ENCODE results near the gene ASPG. TPM values are rescaled to one million over a fixed set of nuclear protein-coding genes. Genes with fewer than 3 reads are reported as not detected.
A peak's percentile ranks its signal among the peaks of the same experiment; 100 is the strongest.

Gene ASPG
- total and polyA plus RNA-seq, 5 experiments from 2014 or later = not detected

DNA sequence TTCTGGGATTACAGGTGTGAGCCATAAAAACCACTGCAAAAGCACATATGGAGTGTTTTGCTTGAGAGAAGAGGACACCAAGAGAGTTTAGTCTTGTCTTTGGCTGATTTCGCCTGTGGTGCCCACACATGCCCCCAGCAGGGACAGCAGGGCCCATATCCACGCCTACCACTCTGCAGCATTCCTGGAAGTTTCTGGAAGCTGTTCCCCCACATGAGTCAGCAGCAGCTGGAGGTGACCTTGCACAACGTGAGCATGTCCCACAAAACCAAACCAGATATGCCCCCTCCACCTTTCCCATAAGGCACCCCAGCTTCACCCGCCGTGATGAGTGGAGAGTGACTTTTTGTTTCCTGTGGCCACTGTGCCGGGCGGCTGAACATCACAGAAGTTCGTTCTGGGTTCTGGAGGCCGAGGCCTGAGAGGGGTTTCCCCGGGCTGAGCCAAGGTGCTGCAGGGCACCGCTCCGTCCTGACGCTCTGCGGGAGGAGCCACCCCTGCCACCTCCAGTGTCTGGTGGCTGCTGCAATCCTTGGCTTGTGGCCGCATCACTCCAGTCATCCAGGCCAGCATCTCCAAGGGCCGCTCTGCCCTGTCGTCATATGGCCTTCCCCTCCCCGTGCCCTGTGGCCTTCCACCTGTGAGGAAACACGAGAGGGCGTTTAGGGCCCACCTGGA lies 4.7 kb downstream of the ASPG start:
- Mint-ChIP-seq H3K4me1 (peaks cover 3 to 7% (median 5%) of the 10 kb centered on the region in 4 donors), H3K27me3 (peaks cover 0 to 20% (median 6%) of the 10 kb centered on the region in 5 donors), H3K9me3 (no peaks in the 10 kb centered on the region), H3K36me3 (no peaks in the 10 kb centered on the region), H3K4me3 (no peak overlapping the region), H3K27ac (no peak overlapping the region)
- POLR2A ChIA-PET = no interaction called here
- DNase-seq = peak in 2 of 10 donors; percentile 2 to 45
- no peak for ATAC-seq

DNA sequence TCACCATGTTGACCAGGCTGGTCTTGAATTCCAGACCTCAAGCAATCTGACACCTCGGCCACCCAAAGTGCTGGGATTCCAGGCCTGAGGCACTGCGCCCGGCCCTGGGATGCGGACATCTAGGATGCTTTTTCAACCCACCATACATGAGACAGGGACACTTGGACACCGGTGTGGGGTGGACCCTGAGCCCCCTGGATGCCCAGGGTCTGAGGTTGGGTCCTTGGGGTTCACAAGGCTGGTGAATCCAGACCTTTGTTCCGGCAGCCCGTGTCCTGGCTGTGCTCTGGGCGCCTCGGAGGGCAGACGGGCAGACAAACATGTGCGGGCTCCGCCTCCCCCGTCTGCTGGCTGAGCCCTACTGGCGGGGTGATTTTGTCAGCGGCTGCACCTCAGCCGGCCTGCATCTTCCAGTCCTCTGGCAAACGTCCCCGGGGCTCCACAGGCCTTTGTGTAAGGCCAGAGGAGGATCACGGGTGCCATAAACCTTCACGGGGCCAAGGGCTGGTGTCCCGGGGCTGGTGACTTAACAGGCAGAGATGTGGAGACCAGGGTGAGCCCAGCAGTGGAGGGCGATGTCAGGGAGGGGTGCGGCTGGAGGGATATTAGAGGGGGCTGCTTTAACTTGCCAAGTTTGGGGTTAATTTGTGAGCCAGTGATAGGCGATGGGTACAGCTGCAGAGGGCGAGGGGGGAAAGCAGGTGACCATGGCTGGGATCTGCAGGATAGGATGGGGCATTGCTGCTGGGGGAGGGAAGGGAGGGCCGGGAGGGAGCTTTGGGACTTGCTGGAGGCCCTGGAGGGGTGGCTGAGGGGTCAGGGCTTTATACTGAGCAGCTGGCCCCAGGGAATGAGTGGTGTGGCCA lies 5.8 kb downstream of the ASPG start:
- Mint-ChIP-seq H3K4me3 (no peak overlapping the region), H3K9me3 (no peaks in the 10 kb centered on the region), H3K36me3 (no peaks in the 10 kb centered on the region), H3K27ac (peak overlapping the region in 2 of 10 donors; percentile 43 to 63), H3K4me1 (peaks cover 3 to 7% (median 5%) of the 10 kb centered on the region in 4 donors), H3K27me3 (peaks cover 0 to 21% (median 6%) of the 10 kb centered on the region in 5 donors)
- ATAC-seq = no peak
- POLR2A ChIA-PET = no interaction called here
- DNase-seq = peak in 2 of 10 donors; percentile 2 to 60

DNA sequence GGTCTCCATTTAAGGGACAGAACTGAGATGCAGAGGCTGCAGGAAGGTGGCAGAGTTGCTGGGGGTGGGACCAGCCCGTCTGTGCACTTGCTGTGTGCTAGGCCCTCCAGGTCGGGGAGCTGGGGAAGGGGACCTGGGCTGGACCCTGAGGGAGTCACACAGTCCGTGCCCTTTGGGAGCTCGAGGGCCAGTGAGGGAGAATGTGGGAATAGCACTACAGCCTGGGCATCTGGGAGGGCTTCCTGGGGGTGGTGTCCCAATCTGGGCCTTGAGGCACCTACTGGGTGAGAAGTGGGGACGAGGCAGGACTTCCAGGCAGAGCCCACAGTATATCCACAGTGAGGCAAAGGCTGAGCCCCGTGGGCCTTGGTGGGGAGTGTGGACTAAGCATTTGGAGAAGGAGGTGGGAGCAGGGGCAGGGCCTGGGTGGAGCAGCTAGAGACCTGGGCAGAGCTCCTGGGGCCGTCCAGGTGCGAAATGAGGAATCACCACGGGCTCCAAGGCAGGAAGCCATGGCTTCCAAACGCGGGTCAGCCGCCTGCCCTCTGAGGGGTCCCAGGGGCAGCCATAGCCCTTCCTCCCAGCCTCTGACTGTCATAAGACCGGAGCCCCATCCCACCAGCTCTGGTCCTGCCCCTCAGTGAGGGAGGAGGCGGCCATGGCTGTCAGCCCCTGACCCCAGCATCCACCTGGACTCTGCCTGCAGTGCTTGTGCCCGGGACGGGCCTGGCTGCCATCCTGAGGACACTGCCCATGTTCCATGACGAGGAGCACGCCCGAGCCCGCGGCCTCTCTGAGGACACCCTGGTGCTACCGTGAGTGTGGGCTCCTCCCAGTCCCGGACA lies 6.6 kb downstream of the ASPG start:
- Mint-ChIP-seq H3K27ac (no peak overlapping the region), H3K4me3 (no peak overlapping the region), H3K9me3 (no peaks in the 10 kb centered on the region), H3K4me1 (peaks cover 3 to 7% (median 4%) of the 10 kb centered on the region in 4 donors), H3K36me3 (no peaks in the 10 kb centered on the region), H3K27me3 (peaks cover 0 to 12% (median 2%) of the 10 kb centered on the region in 5 donors)
- POLR2A ChIA-PET = no interaction called here
- ATAC-seq = no peak
- DNase-seq = peak in 2 of 10 donors; percentile 2 to 56

DNA sequence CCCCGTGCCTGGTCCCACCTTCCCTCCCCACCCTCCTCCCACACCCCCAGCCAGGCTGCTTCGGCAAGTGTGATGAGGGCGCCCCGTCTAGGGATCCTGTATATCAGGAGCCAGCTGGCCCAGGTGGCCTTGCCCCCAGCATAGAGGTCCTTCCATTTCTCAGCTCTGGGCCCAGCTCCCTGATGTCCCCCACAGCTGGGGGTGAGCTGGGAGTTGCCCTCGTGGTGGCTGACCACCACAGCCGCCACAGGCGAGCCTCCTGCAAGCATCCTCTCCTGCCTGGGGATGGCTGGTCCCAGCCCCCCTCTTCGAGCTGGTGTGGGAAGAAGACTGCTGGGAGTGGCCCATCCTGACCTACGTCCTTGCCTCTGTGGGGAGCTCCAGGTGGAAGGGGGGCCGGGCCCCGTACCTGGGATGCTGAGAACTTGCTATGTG lies 7.4 kb downstream of the ASPG start:
- Mint-ChIP-seq H3K4me1 (peaks cover 3 to 7% (median 4%) of the 10 kb centered on the region in 4 donors), H3K4me3 (no peak overlapping the region), H3K27ac (no peak overlapping the region), H3K9me3 (no peaks in the 10 kb centered on the region), H3K27me3 (peaks cover 0 to 6% (median 0%) of the 10 kb centered on the region in 5 donors), H3K36me3 (no peaks in the 10 kb centered on the region)
- ATAC-seq (no peak), DNase-seq (peak in 1 of 10 donors; percentile 30)
- POLR2A ChIA-PET = no interaction called here

DNA sequence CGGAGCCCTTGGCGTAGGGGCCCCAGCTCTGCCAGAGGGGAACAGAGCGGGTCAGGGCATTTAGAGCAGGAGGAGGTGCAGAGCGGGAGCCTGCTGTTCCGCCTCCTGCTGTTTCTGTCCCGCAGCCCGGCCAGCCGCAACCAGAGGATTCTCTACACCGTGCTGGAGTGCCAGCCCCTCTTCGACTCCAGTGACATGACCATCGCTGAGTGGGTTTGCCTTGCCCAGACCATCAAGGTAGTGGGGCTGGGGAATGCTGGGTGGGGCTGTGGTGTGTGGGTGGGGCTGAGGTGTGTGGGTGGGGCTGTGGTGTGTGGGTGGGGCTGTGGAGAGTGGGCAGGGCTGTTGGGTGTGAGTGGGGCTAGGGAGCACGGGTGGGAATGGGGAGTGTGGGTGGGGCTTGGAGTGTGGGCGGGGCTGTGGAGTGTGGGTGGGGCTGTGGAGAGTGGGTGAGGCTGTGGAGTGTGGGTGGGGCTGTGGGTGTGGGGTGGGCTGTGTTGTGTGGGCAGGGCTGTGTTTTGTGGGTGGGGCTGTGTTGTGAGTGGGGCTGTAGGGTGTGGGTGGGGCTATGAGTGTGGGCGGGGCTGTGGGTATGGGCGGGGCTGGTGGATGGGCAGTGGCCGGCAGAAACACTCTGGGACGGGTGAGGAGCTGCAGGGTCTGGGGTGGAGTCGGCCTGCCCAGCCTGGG lies 8.0 kb downstream of the ASPG start:
- DNase-seq (peak in 4 of 10 donors; percentile 2 to 54 (median 13)), ATAC-seq (peak; percentile 28 to 47)
- H3K4me1 Mint-ChIP-seq = peaks cover 3 to 7% (median 4%) of the 10 kb centered on the region in 4 donors
- no peaks in the 10 kb centered on the region for H3K9me3 Mint-ChIP-seq
- POLR2A ChIA-PET = no interaction called here
- H3K27me3 Mint-ChIP-seq = peaks cover 0 to 6% (median 0%) of the 10 kb centered on the region in 5 donors
- H3K27ac Mint-ChIP-seq = no peak overlapping the region
- no peak overlapping the region for H3K4me3 Mint-ChIP-seq
- H3K36me3 Mint-ChIP-seq = no peaks in the 10 kb centered on the region

DNA sequence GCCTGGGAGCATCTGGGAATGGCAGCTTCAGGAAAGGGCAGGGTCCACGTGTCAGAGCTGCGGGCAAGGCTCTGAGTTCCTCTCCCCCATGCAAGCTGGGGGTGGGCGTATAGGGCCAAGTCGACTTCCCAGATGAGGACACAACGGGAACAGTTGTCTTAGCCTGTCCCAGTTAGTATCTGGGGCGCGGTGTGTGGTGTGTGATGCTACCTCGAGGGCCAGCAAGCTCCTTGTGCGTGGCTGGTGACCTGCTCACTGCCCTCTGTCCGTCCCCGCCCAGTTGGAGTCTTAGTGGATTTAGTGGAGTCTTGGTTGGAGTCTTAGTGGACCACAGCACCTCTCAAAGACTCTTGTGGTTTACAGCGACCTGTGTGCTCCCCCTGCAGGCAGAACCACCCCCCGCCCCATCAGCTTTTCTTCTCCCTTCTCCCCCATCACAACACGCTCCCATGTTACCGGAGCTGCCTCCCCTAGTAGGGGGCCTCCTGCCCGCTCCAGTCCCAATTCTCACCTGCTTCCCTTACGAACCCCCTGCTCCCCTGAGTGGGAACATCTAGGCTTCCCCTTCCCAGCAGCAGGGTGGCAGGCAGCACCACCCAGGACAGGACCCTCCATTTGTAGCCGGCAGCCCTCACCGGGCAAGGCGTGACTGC lies 8.7 kb downstream of the ASPG start:
- peaks cover 0 to 6% (median 0%) of the 10 kb centered on the region in 5 donors for H3K27me3 Mint-ChIP-seq
- no peaks in the 10 kb centered on the region for H3K36me3 Mint-ChIP-seq
- POLR2A ChIA-PET = no interaction called here
- peaks cover 3 to 7% (median 4%) of the 10 kb centered on the region in 4 donors for H3K4me1 Mint-ChIP-seq
- H3K9me3 Mint-ChIP-seq = no peaks in the 10 kb centered on the region
- ATAC-seq (no peak), DNase-seq (peak in 2 of 10 donors; percentile 2 to 30)
- H3K4me3 Mint-ChIP-seq = peak overlapping the region in 1 of 10 donors; percentile 43
- peak overlapping the region in 2 of 10 donors; percentile 70 to 92 for H3K27ac Mint-ChIP-seq

DNA sequence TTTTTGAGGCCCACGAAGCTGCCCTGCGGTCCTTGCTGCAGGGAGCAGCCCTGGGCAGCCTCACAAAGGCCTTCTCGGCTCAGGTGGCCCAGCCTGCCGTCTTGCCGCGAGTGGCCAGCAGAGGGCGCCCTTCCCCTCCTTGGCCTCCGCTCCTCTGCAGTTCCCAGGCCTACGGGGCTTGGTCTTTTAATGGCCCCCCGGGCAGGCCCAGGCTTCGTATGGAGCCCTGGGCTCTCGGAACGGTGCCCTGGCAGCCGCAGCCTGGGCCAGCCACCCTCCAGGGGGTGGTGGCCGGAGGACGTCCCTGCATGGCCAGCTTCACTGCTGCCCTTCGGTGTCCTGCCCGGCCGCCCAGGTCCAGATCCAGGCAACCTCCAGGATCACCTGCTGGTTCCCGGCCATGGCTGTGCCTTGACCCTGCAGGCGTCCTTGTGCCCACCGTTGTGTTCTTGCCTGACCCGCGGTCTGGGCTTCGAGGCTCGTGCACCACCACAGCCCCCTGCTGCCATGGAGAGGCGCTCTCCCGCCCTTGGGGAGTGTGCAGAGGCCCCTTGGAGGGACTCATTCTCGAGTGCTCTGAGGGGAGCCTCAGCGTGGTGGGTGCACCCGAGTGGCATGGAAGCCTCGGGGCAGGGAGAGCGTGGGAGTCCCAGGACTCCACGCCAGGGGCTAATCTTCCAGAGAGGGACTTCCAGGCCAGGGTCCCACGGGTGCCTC lies 9.4 kb downstream of the ASPG start:
- Mint-ChIP-seq H3K36me3 (no peaks in the 10 kb centered on the region), H3K4me1 (peaks cover 3 to 7% (median 4%) of the 10 kb centered on the region in 4 donors), H3K9me3 (no peaks in the 10 kb centered on the region), H3K27me3 (peaks cover 0 to 6% (median 0%) of the 10 kb centered on the region in 5 donors), H3K27ac (peak overlapping the region in 2 of 10 donors; percentile 70 to 92), H3K4me3 (peak overlapping the region in 1 of 10 donors; percentile 43)
- peak; percentile 83 to 84 for ATAC-seq
- POLR2A ChIA-PET = no interaction called here
- peak; percentile 40 to 75 (median 66) for DNase-seq

DNA sequence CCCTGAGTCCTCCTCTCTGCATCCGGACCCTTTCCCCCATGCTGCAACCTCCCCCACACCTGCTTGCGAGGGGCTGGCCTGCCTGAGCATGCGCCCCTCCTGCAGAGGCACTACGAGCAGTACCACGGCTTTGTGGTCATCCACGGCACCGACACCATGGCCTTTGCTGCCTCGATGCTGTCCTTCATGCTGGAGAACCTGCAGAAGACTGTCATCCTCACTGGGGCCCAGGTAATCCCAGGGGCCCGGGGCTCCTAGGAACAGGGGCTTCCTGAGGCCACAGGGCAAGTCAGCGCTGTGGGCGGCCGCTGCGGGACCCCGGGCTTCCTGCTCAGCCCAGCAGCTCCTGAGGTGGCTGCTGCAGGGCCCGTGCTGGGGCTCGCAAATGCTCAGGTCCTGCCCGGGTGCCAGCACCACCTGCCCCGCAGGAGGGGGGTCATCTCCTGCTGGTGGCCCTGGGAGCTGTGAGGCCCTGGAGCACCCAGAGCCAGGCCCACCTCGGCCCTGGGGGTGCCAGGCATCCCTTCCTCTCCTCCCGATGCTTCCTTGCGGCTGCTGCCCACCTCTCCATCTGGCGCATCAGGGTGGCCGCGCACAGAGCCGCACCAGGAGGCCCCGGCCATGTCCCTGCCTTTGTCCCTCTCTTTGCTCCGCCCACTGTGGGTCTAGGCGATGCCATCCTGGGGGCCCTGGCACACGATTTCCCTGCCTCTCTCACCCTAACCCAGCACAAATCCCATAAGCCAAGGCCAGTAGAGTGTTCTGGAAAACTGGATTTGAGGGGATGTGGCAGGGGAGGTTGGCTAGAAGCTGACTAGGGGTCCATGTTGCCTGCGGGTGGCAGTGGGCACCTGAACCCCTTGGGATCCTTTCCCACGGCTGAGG lies 10.2 kb downstream of the ASPG start:
- H3K27ac Mint-ChIP-seq = peak overlapping the region in 1 of 10 donors; percentile 15
- peak in 2 of 10 donors; percentile 1 to 48 for DNase-seq
- no peaks in the 10 kb centered on the region for H3K9me3 Mint-ChIP-seq
- POLR2A ChIA-PET = no interaction called here
- H3K36me3 Mint-ChIP-seq = no peaks in the 10 kb centered on the region
- H3K27me3 Mint-ChIP-seq = peaks cover 0 to 6% (median 0%) of the 10 kb centered on the region in 5 donors
- no peak overlapping the region for H3K4me3 Mint-ChIP-seq
- no peak for ATAC-seq
- H3K4me1 Mint-ChIP-seq = peaks cover 3 to 7% (median 4%) of the 10 kb centered on the region in 4 donors

DNA sequence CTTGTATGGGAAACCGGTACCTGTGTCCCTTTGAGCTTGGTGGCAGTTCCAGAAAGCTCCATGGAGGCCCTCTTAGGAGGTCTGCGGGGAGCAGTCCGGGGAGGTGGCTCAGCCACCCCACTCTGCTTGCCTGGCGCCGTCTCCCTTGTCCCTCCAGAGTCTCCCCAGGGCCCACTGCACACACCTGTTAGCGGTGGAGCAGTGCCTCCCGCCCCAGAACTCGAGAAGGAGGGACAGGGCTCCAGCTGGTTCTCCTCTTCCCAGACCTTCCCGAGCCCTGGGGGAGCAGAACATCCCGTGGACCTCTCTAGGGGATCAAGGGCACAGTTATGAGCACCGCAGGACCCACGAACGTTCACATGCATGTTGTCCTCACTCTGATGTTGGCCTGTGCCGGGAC lies 10.8 kb downstream of the ASPG start:
- H3K9me3 Mint-ChIP-seq = no peaks in the 10 kb centered on the region
- ATAC-seq (no peak), DNase-seq (peak in 1 of 10 donors; percentile 46)
- no peaks in the 10 kb centered on the region for H3K36me3 Mint-ChIP-seq
- H3K27ac Mint-ChIP-seq = no peak overlapping the region
- H3K4me1 Mint-ChIP-seq = peaks cover 3 to 7% (median 4%) of the 10 kb centered on the region in 4 donors
- peak overlapping the region in 1 of 10 donors; percentile 38 for H3K4me3 Mint-ChIP-seq
- POLR2A ChIA-PET = no interaction called here
- H3K27me3 Mint-ChIP-seq = peaks cover 0 to 6% (median 0%) of the 10 kb centered on the region in 5 donors
